GM23338 (cell line): ENCODE measurements around the gene CXADR.

Source experiments
- CREB1 ChIP-seq: fragments of 250-450 bp; sonication (Bioruptor Pico); IDR thresholded peaks from 2 replicates; pipeline ENCODE4 v1.5.0; 2020; ENCODE audit warnings: low read depth, mild to moderate bottlenecking, moderate library complexity
- EZH2 ChIP-seq: fragments of 200-600 bp; sonication (generic); IDR thresholded peaks from one replicate; pipeline ENCODE4 v1.8.0; 2017; ENCODE audit warnings: antibody characterized with exemption, mild to moderate bottlenecking, low read depth; ENCODE audit not compliant: unreplicated experiment
- EZH2phosphoT487 ChIP-seq: fragments of 200-600 bp; sonication (generic); IDR thresholded peaks from one replicate; pipeline ENCODE4 v1.8.1; 2018; ENCODE audit warnings: antibody characterized with exemption; ENCODE audit not compliant: unreplicated experiment
- JUNB ChIP-seq: IDR thresholded peaks from one replicate; pipeline ENCODE4 v1.6.1; 2016; ENCODE audit warnings: antibody characterized with exemption; ENCODE audit not compliant: unreplicated experiment
- POLR2AphosphoS5 ChIP-seq: IDR thresholded peaks from 2 replicates; pipeline ENCODE4 v1.6.1; 2016; ENCODE audit warnings: antibody characterized with exemption, low read depth
- STAT1 ChIP-seq: IDR thresholded peaks from one replicate; pipeline ENCODE4 v1.6.1; 2016; ENCODE audit warnings: antibody characterized with exemption; ENCODE audit not compliant: unreplicated experiment
- ZNF114 ChIP-seq: fragments of 250-450 bp; sonication (Bioruptor Pico); IDR thresholded peaks from 2 replicates; pipeline ENCODE4 v1.5.0; 2020; ENCODE audit warnings: mild to moderate bottlenecking, moderate library complexity
- TF ChIP-seq, protein P1 (sequence below), 2 experiments: fragments of 200-600 bp in 1 of 2; sonication (generic) in 1 of 2; conservative IDR thresholded peaks; 2 replicates each; pipeline versions ENCODE4 v1.5.1 to v1.6.1; 2016 to 2017; ENCODE audit warnings: antibody characterized with exemption in 2 of 2, low read depth in 2 of 2, mild to moderate bottlenecking in 2 of 2, moderate library complexity in 1 of 2
- TF ChIP-seq, protein P2 (sequence below): IDR thresholded peaks from one replicate; pipeline ENCODE4 v1.6.1; 2018; ENCODE audit warnings: antibody characterized with exemption; ENCODE audit not compliant: unreplicated experiment
- TF ChIP-seq, protein P3 (sequence below): IDR thresholded peaks from 2 replicates; pipeline ENCODE4 v1.6.1; 2016; ENCODE audit warnings: antibody characterized with exemption

DNA sequence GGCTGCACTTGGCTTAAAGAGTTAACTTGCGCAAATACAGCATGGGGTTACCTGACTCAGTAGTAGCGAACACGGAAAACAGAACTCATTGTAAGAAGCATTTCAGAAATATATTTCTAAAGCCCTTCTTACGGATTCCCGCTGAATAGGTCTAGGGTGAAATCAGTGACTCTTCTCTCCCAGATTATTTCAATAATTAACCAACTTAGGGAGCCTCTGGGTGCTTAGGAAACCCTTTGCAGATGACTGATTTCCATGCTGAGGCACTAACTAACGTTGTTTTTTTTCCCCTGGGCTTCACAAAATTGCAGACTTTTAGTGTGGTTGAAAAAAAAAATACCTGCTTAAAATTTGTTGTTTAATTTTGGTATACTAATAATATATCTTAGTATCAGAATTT is 59.6 kb downstream of the CXADR start:
- TF ChIP-seq EZH2 (no peak), POLR2AphosphoS5 (no peak), CREB1 (no peak), EZH2phosphoT487 (no peak), JUNB (no peak), STAT1 (no peak), ZNF114 (CRISPR knock-in tag) (no peak)
- TF ChIP-seq, protein P1, sequence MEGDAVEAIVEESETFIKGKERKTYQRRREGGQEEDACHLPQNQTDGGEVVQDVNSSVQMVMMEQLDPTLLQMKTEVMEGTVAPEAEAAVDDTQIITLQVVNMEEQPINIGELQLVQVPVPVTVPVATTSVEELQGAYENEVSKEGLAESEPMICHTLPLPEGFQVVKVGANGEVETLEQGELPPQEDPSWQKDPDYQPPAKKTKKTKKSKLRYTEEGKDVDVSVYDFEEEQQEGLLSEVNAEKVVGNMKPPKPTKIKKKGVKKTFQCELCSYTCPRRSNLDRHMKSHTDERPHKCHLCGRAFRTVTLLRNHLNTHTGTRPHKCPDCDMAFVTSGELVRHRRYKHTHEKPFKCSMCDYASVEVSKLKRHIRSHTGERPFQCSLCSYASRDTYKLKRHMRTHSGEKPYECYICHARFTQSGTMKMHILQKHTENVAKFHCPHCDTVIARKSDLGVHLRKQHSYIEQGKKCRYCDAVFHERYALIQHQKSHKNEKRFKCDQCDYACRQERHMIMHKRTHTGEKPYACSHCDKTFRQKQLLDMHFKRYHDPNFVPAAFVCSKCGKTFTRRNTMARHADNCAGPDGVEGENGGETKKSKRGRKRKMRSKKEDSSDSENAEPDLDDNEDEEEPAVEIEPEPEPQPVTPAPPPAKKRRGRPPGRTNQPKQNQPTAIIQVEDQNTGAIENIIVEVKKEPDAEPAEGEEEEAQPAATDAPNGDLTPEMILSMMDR (conservative IDR thresholded peaks at IDR 0.05; ENCODE audit: low read depth in 2 of 2), result no peak
- TF ChIP-seq, protein P2, sequence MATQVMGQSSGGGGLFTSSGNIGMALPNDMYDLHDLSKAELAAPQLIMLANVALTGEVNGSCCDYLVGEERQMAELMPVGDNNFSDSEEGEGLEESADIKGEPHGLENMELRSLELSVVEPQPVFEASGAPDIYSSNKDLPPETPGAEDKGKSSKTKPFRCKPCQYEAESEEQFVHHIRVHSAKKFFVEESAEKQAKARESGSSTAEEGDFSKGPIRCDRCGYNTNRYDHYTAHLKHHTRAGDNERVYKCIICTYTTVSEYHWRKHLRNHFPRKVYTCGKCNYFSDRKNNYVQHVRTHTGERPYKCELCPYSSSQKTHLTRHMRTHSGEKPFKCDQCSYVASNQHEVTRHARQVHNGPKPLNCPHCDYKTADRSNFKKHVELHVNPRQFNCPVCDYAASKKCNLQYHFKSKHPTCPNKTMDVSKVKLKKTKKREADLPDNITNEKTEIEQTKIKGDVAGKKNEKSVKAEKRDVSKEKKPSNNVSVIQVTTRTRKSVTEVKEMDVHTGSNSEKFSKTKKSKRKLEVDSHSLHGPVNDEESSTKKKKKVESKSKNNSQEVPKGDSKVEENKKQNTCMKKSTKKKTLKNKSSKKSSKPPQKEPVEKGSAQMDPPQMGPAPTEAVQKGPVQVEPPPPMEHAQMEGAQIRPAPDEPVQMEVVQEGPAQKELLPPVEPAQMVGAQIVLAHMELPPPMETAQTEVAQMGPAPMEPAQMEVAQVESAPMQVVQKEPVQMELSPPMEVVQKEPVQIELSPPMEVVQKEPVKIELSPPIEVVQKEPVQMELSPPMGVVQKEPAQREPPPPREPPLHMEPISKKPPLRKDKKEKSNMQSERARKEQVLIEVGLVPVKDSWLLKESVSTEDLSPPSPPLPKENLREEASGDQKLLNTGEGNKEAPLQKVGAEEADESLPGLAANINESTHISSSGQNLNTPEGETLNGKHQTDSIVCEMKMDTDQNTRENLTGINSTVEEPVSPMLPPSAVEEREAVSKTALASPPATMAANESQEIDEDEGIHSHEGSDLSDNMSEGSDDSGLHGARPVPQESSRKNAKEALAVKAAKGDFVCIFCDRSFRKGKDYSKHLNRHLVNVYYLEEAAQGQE, result no peak
- TF ChIP-seq, protein P3, sequence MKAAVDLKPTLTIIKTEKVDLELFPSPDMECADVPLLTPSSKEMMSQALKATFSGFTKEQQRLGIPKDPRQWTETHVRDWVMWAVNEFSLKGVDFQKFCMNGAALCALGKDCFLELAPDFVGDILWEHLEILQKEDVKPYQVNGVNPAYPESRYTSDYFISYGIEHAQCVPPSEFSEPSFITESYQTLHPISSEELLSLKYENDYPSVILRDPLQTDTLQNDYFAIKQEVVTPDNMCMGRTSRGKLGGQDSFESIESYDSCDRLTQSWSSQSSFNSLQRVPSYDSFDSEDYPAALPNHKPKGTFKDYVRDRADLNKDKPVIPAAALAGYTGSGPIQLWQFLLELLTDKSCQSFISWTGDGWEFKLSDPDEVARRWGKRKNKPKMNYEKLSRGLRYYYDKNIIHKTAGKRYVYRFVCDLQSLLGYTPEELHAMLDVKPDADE, result no peak
